ENCODE measurements around the gene BABAM2.
A peak's percentile ranks its signal among the peaks of the same experiment; 100 is the strongest.
"Not testable (repeated sequence)": the region's sequence is repeated elsewhere in the genome, so short reads cannot be mapped to it uniquely, and the experiment has no call there.

BABAM2 gene

DNA sequence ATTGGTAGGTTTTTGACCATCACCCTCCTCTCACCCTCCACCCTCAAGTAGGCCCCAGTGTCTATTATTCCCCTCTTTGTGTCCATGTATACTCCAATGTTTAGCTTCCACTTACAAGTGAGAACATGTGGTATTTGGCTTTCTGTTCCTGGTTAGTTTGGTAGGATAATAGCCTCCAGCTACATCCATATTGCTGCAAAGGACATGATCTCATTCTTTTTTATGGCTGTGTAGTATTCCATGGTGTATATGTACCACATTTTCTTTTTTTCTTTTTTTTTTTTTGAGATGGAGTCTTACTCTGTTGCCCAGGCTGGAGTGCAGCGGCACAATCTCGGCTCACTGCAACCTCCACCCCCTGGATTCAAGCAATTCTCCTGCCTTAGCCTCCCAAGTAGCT lies 88.2 kb downstream of the BABAM2 start:
- not testable (repeated sequence) for DNase-seq (ENCODE audit: low read depth)

DNA sequence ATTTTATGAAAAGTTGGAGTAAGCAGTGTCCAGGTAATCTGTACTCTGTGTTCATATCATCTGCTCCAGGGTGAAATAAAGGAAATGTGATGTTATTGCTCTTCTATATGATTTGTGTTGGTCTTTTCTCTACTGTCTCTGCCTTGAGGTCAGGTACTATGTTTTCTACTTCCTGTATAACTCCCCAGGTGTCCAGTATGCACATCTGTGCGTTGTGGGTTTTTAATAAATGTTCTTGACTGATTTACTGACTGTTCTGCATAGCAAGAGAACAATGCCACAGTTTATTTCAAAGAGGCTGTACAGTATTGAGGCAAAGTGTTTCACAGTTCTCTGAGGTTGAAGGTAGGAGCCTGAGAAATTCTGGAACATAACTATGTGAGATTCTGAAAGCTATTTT lies 89.7 kb downstream of the BABAM2 start:
- DNase-seq (ENCODE audit: low read depth) = no peak

DNA sequence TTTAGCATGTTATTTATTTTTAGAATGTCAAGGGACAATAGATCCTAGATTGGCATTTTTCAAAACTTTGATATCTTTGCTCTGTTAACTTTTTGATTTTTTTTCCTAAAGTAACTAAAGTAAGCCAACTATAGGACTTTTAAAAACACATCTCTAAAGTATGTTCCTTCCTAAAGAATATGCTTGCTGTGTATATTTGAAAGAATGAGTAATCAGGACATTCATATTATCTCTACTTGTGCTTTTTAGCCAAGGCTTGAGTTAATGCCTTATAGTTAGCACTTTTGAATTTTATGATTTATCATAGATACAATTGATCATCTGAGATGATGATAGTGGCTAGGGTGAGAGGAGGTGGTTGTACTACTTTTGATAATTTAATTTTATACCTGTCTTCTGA lies 93.6 kb downstream of the BABAM2 start:
- no peak for DNase-seq (ENCODE audit: low read depth)

DNA sequence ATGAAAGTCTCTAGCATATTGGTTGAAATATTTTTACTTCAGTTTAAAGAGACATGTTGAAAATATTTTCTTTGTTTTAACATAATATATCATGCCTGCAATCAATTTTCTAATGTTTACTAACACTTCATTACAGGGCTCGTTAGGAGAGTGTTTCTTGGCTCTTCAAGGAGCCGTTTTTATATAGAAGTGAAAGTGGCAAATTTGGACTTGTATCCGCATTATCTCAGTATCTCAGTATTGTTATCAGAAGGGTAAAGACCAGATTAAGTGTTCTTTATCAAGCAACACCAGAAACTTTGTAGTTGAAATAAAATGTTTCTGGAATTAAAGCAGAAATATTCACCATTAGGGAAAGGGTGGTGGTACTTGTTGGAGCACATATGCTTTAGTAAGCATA lies 97.8 kb downstream of the BABAM2 start:
- no peak for DNase-seq (ENCODE audit: low read depth)

DNA sequence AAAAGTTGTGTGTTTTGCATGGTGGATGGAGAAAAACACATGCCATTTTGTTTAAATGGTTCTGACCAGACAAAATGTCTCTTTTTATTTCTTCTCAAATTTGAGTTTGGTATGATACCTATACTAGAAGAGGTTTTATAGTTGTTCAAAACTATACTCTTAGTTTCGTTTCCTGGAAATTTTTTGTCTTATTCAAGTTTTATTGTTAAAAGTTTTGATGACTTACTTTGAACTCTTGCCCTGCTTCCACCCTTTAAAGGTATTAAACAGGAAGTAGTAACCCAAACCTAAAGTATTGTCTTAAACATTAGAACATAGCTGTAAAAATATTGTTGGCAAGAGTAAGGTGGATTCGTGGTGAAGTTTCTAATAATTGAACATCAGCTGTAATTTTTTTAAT lies 98.2 kb downstream of the BABAM2 start:
- no peak for DNase-seq (ENCODE audit: low read depth)

DNA sequence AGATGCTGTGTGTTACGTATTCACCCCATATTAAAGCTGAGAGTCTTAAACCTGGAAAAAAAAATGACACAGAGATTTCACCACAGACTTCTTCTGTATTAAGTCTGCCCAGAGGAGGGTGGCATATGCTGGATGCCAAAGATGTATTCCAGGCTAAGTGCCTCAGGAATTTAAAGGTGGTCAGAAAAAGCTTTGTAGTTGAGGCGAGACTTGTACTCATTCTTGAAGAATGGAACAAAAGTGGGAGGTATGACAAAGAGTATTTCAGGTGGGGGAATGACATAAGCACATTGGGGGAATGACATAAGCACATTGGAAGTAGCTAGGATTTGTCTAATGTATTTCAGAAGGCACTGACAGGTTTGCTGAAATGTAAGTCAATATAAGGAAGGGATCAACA lies 98.6 kb downstream of the BABAM2 start:
- DNase-seq (ENCODE audit: low read depth) = no peak

DNA sequence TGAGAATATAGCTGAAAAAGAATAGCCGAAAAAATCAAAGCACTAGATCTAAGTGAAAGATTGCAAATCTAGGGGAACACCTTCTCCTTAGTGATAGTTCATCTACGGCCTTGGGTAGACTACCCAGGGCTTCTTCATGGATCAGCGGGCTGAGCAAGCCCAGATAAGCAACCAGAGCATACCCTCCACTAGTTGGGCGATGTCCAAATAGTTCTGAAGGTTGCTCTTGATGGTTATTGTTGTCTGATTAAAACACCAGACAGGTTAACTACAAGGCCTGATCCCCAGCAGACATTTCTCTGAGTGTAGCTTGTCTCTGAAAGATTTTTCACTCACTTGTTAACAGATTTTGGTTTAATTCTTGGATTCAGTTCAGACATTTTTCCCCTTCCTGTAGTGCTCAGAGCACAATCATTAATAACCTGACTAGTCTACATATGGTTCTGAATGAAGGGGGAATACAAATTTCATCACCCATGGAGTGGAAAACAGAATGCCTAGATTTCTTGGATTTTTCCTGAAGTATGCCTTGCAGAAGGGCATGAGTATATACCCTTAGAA lies 99.6 kb downstream of the BABAM2 start:
- DNase-seq (ENCODE audit: low read depth) = no peak

DNA sequence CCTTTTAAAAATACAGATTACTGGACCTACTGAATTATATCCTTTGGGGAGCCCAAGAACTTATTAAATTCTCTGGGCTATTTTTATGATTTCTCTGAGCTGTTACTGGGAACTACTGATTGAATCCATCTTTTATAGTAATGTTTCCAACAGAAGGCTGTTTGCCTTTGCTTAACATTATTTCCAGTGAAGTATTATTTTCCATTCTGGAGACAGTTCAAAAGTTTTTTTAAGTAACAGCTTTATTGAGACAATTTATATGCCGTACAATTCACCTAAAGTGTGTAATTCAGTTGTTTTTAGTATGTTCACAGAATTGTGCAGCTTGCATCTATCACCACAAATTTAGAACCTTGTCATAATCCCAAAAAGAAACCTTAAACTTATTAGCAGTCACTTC lies 100.6 kb downstream of the BABAM2 start:
- DNase-seq (ENCODE audit: low read depth) = no peak

DNA sequence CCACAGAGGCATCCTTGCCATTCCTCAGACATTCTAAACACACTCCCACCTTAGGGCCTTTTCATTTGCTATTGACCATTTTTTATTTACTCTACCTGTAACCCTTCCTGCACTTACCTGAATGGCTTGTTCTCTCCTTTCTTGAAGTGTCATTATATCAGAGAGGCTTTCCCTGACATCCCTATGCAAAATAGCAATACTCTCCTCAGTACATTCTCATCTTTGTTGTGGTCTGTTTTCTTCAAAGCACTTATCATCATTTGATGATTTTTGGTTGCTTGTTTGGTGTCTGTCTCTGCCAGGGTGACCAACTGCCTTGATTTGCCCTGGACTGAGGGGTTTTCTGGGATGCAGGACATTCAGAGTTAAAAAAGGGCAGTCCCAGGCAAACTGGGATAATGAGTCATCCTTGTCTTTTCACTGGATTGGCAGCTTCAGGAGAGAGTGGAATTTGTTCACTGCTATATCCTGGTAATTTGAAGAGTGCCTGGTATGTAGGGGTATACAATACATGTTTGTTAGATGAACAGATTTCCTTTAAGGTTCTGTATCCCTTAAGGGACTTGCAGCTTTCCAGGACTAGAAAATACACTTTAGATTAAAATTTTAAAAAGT lies 102.4 kb downstream of the BABAM2 start:
- no peak for DNase-seq (ENCODE audit: low read depth)

DNA sequence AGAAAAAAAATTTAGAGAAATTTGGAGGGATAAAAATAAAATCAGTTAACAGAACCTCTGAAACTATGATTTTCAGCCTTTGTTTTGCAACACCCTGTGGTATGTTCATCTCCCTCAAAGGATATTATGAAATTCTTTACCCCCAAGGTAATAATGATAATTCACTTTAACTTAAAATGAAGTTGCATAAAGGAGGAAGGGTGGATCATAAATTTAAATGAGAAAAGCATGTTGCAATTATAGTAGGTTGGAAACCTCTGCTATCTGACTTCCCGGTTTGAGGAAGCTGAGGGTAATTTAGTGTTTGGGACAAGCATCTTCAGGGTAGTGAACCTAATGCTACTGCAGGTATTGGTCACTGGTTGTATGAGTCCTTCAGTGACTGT lies 102.9 kb downstream of the BABAM2 start:
- no peak for DNase-seq (ENCODE audit: low read depth)

DNA sequence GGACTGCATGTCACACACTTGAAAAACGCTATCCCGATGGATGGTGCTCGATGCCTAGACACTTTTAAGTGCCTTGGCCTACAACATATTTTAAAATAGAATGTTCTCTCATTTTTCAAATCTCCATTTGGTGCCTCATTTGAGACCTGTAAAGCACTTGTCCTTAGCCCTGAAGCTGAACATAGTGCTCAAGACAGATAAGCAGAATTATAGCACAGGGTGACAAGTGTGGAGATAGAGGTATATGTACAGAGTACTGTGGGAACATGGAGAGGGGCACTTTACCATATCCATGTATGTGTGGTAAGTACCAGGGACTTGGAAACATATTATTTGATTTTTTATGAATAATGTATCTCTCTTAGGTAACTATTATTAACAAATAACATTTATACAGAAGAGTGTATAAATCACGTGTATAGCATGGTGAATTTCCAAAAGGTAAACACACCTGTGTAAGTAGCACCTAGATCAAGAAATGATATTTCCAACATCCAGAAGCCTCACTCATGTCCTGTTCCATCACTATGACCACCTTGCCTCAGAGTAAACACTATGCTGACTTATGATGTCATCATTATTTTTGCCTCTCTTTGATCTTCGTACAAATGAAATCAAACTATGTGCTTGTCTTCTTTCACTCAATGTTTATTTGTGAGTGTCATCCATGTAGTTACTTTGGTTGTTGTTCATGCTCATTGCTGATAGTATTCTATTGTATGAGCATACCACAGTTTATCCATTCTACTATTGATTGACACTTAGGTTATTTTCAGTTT lies 103.6 kb downstream of the BABAM2 start:
- no peak for DNase-seq (ENCODE audit: low read depth)

DNA sequence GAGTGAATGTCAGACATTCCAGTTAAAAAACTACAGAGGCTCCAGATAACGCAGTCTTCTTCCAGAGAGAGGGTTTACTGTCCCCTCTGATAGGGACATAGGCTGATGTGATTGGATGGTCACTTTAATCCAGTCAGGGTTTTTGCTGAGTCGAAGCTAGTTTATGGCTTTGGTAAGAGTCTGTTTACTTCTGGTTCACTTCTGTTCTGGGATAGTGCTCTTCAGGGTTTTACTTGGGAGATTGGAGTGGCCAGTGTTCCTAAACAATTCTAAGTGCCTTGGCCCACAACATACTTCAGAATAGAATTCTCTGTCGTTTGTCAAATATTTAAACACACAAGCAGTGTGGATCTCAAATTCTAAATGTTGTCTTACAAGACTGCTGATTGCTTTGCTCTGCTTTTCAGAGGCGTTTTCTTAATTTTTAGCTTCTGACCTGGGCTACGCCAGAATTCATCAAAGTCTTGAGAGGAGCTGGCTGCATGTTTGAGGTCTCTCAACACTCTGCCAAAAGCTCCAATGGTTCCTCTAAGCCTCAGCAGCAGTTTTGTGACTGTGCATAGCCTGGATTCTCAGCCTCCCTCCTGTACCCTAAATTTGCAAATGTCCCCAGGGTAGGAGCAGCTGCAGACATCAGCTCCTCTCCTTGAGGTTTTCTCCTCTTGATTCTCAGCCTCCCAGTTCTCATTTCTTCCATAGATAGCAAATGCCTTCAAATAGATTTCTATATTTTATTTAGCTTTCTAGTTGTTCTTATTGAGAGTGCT lies 105.8 kb downstream of the BABAM2 start:
- DNase-seq (ENCODE audit: low read depth) = no peak

DNA sequence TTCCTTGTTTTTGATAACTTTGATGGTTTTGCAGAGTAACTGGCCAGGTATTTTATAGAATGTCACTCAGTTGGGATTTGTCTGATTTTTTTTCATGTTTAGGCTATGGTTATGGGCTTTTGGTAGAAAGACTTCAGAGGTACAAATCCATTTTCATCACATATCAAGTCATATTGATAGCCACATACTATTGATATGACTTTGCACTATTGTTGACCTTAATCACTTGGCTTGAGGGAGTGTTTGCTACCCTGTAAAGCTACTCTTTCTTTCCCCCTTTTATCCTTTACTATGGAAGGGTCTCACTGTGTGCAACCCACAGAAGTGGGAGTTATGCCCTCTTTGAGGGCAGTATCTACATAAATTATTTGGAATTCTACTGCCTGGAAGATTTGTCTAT lies 109.8 kb downstream of the BABAM2 start:
- DNase-seq (ENCODE audit: low read depth) = no peak

DNA sequence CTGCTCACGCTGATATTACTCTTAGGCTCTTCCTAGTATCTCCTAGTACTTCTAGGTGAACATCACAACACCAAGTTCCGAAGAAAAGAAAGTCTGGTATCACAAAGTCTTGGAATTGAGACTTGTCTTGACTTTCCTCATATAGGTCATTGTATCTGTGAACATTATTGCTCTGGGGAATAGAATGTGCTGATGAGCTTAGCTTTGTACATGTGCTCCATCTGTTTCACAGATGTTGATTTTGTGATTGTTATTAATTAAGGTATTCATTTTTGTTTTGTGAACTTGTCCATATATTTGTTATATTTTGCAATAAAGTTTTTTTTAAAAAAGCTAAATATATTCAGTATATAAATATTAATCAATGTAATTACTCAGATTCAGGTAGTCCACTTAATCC lies 111.7 kb downstream of the BABAM2 start:
- DNase-seq (ENCODE audit: low read depth) = no peak

DNA sequence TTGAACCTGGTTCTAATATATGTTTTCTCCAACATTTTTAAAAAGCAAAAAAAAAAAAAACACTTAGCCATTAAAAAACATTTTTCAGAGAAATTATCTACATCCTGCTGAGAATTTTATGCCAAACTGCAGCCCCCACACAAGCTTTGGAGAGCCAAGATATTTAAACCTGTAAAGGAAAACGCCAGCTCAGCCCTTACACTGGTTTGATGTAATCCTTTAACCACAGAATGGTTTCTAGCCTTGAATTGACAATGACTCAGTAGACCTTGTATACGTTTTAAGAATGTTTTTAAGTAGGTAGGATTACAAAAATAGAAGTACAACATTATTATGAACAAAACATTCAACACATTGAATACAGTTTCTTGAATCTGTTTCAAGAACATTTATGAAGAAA lies 113.6 kb downstream of the BABAM2 start:
- peak; percentile 91 for DNase-seq (ENCODE audit: low read depth)

DNA sequence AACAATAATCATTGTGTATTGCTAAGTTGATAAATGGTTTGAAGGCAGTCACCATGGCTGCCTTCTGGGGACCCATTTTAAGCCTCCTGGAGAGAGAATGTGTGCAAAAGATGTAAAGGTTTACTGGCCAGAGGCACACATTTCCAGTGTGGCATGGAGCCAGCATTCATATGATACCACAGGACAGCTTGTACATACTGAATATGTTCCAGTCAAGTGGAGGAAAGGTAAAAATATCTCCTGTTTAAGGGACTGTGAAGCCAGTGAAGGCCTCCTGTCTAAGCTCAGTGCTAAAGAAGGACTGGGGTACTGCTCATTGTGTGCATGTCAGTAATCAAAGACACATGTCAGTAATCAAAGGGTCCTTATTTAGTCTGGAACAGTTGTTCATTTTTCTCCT lies 119.2 kb downstream of the BABAM2 start:
- no peak for DNase-seq (ENCODE audit: low read depth)

DNA sequence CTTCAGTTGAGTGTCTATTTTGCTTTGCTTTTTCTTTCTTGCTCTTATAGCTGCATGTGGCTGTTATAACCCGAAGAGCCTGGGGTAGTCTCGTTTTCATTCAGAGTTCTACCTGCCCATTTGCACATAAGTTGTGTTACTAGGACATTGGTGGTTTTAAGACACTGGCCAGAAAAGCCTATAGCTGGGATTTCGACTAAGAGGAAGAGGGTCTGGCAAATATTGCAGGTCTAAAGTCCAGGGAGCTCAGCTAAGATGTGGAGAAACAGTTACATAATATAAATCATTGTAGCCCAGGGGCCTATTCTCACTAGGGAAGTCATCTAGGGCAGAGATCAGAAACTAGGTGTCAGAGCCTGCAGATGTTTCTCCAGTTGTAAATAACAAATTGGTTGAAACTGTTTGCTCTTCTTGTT lies 120.8 kb downstream of the BABAM2 start:
- DNase-seq (ENCODE audit: low read depth) = no peak

DNA sequence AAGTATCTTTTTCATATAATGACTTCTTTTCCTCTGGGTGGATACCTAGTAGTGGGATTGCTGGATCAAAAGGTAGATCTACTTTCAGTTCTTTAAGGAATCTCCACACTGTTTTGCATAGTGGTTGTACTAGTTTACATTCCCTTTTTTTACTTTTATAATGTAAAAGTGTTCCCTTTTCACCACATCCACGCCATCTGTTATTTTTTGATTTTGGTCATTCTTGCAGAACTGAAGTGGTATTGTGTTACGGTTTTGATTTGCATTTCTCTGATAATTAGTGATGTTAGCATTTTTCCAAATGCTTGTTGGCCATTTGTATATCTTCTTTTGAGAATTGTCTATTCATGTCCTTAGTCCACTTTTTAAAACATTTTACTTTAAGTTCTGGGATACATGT lies 127.9 kb downstream of the BABAM2 start:
- DNase-seq (ENCODE audit: low read depth) = not testable (repeated sequence)

DNA sequence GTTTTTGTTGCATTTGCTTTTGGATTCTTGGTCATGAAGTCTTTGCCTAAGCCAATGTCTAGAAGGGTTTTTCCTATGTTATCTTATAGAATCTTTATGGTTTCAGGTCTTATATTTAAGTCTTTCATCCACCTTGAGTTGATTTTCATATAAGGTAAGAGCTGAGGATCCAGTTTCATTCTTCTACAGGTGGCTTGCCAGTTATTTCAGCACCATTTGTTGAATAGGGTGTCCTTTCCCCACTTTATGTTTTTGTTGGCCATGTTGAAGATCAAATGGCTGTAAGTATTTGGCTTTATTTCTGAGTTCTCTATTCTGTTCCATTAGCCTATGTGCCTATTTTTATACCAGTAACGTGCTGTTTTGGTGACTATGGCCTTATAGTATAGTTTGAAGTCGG lies 129.0 kb downstream of the BABAM2 start:
- DNase-seq (ENCODE audit: low read depth) = not testable (repeated sequence)

DNA sequence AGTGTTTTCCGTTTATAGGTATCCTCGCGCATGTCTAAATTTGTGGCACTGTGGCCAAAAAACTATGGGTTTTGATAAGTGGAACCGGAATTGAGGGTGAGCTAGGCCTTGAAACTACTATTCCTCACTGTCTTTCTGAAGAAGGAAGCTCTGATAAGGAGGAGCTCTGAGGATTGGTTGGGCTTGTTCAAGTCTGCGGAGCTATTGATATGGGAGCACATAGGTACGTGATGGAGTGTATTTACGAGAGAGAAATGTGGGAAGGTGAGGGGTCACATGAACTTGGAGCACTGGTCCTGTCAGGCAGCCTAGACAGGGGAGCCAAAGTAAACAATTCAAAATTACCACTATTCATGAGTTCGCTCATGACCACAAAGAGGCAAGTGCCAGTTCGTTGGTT lies 131.4 kb downstream of the BABAM2 start:
- DNase-seq (ENCODE audit: low read depth) = no peak

DNA sequence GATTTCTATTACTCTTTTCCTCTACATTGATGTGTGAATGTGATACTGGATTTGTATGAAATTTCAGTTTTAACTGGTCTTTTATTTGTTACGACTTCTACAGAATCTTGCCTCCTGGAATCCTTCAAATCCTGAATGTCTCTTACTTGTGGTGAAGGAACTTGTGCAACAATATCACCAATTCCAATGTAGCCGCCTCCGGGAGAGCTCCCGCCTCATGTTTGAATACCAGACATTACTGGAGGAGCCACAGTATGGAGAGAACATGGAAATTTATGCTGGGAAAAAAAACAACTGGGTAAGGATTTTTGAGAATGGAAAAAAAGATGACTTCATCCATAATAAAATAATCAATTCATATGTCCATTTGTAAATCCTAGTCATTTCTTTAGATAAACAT lies 134.6 kb downstream of the BABAM2 start:
- no peak for DNase-seq (ENCODE audit: low read depth)

DNA sequence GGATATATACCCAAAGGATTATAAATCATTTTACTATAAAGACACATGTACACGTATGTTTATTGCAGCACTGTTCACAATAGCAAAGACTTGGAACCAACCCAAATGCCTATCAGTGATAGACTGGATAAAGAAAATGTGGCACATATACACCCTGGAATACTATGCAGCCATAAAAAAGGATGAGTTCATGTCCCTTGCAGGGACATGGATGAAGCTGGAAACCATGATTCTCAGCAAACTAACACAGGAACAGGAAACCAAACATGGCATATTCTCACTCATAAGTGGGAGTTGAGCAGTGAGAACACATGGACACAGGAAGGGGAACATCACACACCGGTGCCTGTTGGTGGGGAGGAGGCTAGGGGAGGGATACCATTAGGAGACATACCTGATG lies 135.7 kb downstream of the BABAM2 start:
- DNase-seq (ENCODE audit: low read depth) = not testable (repeated sequence)

DNA sequence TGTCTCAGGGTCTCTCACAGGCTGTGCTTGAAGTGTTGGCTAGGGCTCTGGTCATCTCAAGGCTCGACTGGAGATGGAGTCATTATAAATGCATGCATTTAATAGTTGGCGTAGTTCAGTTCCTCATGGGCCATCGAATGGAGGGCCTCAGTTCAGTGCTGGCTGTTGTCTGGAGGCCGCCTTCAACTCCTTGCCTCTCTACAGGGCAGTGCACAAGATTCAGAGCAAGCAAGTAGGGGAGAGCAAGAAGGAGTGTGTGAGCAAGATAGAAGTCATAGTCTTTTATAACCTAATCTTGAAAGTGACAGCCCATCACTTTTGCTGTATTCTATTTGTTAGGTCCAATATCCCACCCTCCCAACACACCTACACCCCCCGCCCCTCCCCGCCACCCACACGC lies 137.5 kb downstream of the BABAM2 start:
- DNase-seq (ENCODE audit: low read depth) = no peak
